ENCODE data around the gene FAM187B. TPM values are rescaled to one million over a fixed set of nuclear protein-coding genes. Genes with fewer than 3 reads are reported as not detected.

The FAM187B gene
- total RNA-seq, 1 experiment from 2014 or later, result not detected

DNA sequence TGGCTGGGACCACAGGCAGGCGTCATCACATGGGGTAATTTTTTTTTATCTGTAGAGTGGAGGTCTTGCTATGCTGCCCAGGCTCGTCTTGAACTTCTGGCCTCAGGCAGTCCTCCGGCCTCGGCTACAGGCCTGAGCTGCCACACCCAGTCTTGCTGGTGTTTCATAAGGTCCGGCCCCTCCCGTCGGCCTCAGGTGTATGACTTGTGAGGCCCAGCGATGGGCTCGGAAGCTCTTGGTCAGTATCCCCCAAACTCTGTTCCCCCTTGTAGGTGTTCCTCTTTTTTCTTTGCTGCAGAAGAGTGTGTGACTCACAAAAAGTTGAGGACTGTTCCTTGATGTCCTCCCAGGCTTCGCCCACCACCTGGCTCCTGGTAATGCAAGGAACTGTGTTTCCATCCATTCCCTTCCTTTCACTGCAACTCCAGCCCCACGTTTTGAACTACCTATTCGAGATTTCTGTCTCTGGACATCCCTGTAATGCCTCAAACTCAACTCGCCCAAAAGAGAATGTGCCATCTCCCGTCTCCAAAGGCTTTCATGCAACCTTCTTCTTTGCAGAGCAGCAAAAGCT lies 45.2 kb upstream of the FAM187B start:
- peaks cover 82% of the 10 kb centered on the region for H3K36me3 Mint-ChIP-seq (ENCODE audit: insufficient read depth, unreplicated experiment)
- no peaks in the 10 kb centered on the region for H3K9me3 Mint-ChIP-seq (ENCODE audit: low read depth, unreplicated experiment)
- no peak overlapping the region for H3K27ac Mint-ChIP-seq (ENCODE audit: unreplicated experiment)
- intact Hi-C loops (cut with micrococcal nuclease; ENCODE audit: unreplicated experiment), result no loop called here
- no peaks in the 10 kb centered on the region for H3K27me3 Mint-ChIP-seq (ENCODE audit: unreplicated experiment)
- BruUV-seq (replicated peaks), result no TSS peak
- H3K4me3 Mint-ChIP-seq (ENCODE audit: low read depth, unreplicated experiment), result no peak overlapping the region
- CTCF ChIA-PET, result interaction anchor here (0.5 to 1.4 kb wide), 2 partner anchors 12 to 58 kb away, joined by 3 to 4 read pairs; no protein-coding TSS in a partner anchor
- TF ChIP-seq, protein P1, sequence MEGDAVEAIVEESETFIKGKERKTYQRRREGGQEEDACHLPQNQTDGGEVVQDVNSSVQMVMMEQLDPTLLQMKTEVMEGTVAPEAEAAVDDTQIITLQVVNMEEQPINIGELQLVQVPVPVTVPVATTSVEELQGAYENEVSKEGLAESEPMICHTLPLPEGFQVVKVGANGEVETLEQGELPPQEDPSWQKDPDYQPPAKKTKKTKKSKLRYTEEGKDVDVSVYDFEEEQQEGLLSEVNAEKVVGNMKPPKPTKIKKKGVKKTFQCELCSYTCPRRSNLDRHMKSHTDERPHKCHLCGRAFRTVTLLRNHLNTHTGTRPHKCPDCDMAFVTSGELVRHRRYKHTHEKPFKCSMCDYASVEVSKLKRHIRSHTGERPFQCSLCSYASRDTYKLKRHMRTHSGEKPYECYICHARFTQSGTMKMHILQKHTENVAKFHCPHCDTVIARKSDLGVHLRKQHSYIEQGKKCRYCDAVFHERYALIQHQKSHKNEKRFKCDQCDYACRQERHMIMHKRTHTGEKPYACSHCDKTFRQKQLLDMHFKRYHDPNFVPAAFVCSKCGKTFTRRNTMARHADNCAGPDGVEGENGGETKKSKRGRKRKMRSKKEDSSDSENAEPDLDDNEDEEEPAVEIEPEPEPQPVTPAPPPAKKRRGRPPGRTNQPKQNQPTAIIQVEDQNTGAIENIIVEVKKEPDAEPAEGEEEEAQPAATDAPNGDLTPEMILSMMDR (IDR thresholded peaks at IDR 0.05; ENCODE audit: unreplicated experiment), result no peak
- no peak for DNase-seq
- H3K4me1 Mint-ChIP-seq (ENCODE audit: low read depth, unreplicated experiment), result no peaks in the 10 kb centered on the region

DNA sequence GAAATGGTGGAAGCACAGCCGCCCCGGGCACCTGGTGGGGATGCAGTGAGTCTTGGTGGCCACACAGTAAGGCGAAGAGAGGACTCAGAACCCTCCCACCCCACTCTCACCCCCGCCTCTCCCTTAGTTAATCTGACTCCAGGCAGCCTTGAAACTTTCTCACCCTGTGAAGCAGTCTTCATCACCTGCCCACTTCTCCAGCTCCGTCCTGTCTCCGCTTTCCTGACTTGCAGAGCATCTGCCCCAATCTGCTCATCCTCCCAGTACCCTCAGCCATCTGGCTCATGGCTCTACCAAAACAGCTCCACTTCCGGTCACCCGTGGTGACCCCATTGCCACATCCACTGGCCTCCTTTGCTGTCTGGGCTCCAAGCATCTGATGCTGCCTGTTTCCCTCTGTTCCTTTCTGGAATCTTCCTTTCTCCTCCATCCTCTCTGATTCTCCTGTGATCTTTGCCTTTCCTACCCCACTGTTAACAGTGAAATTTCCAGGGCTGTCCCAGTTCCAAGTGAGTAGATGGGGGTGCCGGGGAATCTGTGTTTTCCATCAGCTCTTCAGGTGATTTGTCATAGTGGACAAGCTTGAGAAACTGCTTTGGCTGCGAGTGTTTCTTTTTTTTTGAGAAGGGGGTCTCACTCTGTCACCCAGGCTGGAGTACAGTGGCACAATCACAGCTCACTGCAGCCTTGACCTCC lies 44.6 kb upstream of the FAM187B start:
- H3K9me3 Mint-ChIP-seq (ENCODE audit: low read depth, unreplicated experiment), result no peaks in the 10 kb centered on the region
- no peak overlapping the region for H3K4me3 Mint-ChIP-seq (ENCODE audit: low read depth, unreplicated experiment)
- TF ChIP-seq, protein P1 (IDR thresholded peaks at IDR 0.05; ENCODE audit: unreplicated experiment), result no peak
- intact Hi-C loops (cut with micrococcal nuclease; ENCODE audit: unreplicated experiment), result no loop called here
- DNase-seq, result no peak
- no TSS peak for BruUV-seq (replicated peaks)
- H3K36me3 Mint-ChIP-seq (ENCODE audit: insufficient read depth, unreplicated experiment), result peaks cover 84% of the 10 kb centered on the region
- no peak overlapping the region for H3K27ac Mint-ChIP-seq (ENCODE audit: unreplicated experiment)
- CTCF ChIA-PET, result interaction anchor here (0.6 kb wide), 1 partner anchor 12 kb away, joined by 5 read pairs; no protein-coding TSS in a partner anchor
- no peaks in the 10 kb centered on the region for H3K27me3 Mint-ChIP-seq (ENCODE audit: unreplicated experiment)
- H3K4me1 Mint-ChIP-seq (ENCODE audit: low read depth, unreplicated experiment), result no peaks in the 10 kb centered on the region

DNA sequence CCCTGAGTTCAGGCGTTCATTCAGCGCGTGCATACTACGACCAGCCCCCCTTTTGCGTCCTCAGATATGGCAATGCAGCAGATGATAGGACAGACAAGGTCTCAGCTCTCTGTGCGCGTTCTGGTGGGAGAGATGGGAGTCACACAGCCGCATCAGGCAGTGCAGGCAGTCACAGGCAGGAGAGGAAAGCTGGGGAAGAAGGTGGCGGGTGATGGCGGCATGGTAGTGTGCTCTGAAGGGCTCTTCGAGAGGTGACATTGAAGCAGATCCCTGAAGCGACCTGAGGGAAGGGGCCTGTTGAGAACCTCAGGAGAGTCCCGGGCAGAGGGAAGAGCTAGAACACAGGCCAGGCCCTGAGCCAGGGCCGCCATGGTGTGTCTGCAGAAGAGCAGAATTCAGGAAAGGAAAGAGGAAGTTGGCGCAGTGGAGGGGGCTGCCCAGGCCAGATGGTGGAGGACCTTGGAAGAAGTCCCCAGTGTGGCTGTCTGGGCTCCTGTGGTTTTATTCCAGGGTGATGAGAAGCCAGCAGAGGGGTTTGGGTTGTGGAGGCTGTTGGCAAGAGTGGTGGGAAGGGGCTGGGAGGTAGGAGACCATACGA lies 43.7 kb upstream of the FAM187B start:
- TF ChIP-seq, protein P1 (IDR thresholded peaks at IDR 0.05; ENCODE audit: unreplicated experiment), result no peak
- Mint-ChIP-seq H3K36me3 (ENCODE audit: insufficient read depth, unreplicated experiment) (peaks cover 84% of the 10 kb centered on the region), H3K4me1 (ENCODE audit: low read depth, unreplicated experiment) (no peaks in the 10 kb centered on the region), H3K27ac (ENCODE audit: unreplicated experiment) (no peak overlapping the region), H3K27me3 (ENCODE audit: unreplicated experiment) (no peaks in the 10 kb centered on the region), H3K9me3 (ENCODE audit: low read depth, unreplicated experiment) (no peaks in the 10 kb centered on the region), H3K4me3 (ENCODE audit: low read depth, unreplicated experiment) (no peak overlapping the region)
- BruUV-seq (replicated peaks), result no TSS peak
- intact Hi-C loops (cut with micrococcal nuclease; ENCODE audit: unreplicated experiment), result no loop called here
- CTCF ChIA-PET, result interaction anchor here (0.6 kb wide), 1 partner anchor 574 kb away, joined by 9 read pairs; no protein-coding TSS in a partner anchor
- no peak for DNase-seq

DNA sequence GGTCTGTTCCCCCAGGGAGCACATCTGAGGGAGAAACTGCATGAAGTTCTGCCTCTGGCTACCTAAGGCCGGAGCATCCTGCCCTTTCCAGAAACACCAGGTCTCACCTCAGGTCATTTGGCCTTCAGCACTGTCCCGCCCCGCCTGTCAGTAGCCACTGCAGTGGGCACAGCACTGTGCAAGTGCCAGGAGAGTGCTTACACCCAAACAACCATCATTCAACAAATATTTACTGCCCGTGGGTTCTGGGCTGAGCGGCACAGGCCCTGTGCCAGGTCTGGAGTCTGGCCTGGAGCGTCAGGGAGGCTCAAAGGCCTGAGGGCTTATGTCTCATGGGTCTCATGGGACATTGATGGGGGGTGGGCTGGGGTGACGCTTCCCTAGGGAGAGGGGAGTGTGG lies 43.0 kb upstream of the FAM187B start:
- H3K4me1 Mint-ChIP-seq (ENCODE audit: low read depth, unreplicated experiment), result no peaks in the 10 kb centered on the region
- CTCF ChIA-PET, result no interaction called here
- TF ChIP-seq, protein P1 (IDR thresholded peaks at IDR 0.05; ENCODE audit: unreplicated experiment), result no peak
- intact Hi-C loops (cut with micrococcal nuclease; ENCODE audit: unreplicated experiment), result no loop called here
- H3K9me3 Mint-ChIP-seq (ENCODE audit: low read depth, unreplicated experiment), result no peaks in the 10 kb centered on the region
- BruUV-seq (replicated peaks), result no TSS peak
- H3K27me3 Mint-ChIP-seq (ENCODE audit: unreplicated experiment), result no peaks in the 10 kb centered on the region
- H3K27ac Mint-ChIP-seq (ENCODE audit: unreplicated experiment), result no peak overlapping the region
- no peak for DNase-seq
- H3K36me3 Mint-ChIP-seq (ENCODE audit: insufficient read depth, unreplicated experiment), result peaks cover 84% of the 10 kb centered on the region
- H3K4me3 Mint-ChIP-seq (ENCODE audit: low read depth, unreplicated experiment), result no peak overlapping the region
